Lung microvascular endothelial cell (primary cell): Measurements from ENCODE around the gene DDX4. TPM values are rescaled to one million over a fixed set of nuclear protein-coding genes. Genes with fewer than 3 reads are reported as not detected.
"Not testable (repeated sequence)": the region's sequence is repeated elsewhere in the genome, so short reads cannot be mapped to it uniquely, and the experiment has no call there.

Experiments used
- DNase-seq, 2 donors: peaks; one replicate each; pipeline versions ENCODE4 v3.0.0 to v3.0.0-alpha.2; 2010; ENCODE audit warnings: low read depth in 2 of 2
- total RNA-seq: library from RNA; depleted of rRNA; stranded (reverse); fragments of >200 nt; gene quantifications from 2 replicates; pipeline ENCODE4 v1.2.1, GENCODE V29; 2014

The DDX4 gene
- total RNA-seq, 1 donor from 2014 or later: not detected

- DNase-seq: no peak
Measured at GRCh38 chr5:55720188-55720703, 17.6 kb upstream of the DDX4 start.

DNA sequence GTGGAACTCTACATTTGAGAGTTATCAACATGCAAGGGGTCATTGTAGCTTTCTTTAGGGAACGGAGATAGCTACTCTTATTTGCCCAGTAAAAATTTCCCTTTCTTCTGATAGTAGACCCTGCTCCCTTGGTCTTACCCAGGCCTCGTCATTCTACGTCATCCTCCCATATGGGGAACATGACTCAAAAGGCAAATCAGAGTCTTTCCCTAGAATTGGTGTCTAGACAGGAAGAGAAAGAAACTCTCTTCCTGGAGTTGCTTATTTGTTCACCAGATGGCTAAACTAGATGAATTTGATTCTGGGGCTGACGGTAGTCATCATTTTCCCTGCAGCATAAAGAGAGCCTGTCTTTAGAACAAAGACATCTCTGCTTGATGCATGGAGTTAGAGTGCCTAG, 13.6 kb upstream of the DDX4 start:
- peak; percentile 5 to 79 for DNase-seq

GRCh38 chr5:55731848-55732247, 6.0 kb upstream of the DDX4 start:
- no peak for DNase-seq

DNA sequence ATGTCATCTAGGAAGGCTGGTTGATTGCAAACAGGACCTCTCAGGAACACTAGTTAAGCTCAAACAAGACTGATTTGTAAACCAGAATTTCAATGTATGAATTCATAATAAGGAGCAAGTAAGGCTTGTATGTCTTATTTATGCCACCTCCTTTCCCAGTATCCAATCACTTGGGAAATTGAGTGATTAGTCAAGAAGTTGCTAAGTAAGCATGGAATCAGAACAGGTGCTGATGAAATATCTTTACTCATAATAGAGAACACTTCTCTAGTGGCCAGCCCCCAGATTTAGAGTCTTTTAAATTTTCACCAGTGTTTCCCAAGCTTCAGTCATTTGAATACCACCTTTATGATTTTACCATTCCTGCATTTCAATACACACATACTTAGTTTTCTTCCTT, 5.3 kb upstream of the DDX4 start:
- no peak for DNase-seq

GRCh38 chr5:55734658-55735057, 3.2 kb upstream of the DDX4 start:
- DNase-seq: no peak

- DNase-seq: no peak
Measured at GRCh38 chr5:55742778-55743177, 4.9 kb downstream of the DDX4 start.

GRCh38 chr5:55747778-55748318, 10.0 kb downstream of the DDX4 start:
- DNase-seq: no peak

DNA sequence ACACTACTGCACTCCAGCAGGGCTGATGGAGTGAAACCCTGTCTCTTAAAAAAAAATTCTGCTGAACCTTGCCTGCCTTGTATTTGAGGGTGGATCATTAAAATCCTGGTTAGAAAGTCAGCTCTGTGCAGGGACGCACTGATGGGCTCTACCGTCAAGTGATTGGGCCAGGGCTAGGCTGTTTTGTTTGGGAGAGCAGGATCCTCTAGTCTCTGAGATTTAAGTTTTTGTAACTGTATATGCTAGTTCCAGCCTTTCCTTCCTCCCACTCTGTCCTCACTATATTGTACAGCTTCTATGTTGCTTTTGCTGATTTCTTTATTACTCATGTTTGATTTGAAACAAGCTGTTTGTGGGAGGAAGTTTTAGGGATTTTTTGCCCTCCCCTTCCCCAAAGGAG, 11.5 kb downstream of the DDX4 start:
- no peak for DNase-seq

GRCh38 chr5:55750063-55750462, 12.2 kb downstream of the DDX4 start:
- DNase-seq: no peak

GRCh38 chr5:55750499-55750898, 12.6 kb downstream of the DDX4 start:
- no peak for DNase-seq

DNA sequence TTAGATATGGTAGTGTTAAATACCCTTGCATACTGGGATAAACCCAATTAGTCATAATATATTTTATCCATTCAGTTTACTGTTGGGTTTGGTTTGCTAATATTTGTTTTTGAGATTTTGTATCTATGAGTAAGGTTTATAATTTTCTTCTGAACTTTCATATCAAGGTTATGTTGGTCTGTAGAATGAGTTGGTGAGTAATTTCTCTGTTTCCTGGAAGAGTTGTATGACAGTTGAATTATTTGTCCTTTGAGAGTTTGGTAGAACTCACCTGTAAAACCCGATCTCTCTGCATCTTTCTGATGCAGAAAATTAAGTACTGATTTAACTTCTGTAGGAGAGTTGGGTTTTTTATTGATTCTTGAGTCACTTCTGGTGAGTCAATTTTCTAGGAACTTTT, 20.4 kb downstream of the DDX4 start:
- no peak for DNase-seq

GRCh38 chr5:55758714-55759113, 20.9 kb downstream of the DDX4 start:
- DNase-seq: no peak

DNA sequence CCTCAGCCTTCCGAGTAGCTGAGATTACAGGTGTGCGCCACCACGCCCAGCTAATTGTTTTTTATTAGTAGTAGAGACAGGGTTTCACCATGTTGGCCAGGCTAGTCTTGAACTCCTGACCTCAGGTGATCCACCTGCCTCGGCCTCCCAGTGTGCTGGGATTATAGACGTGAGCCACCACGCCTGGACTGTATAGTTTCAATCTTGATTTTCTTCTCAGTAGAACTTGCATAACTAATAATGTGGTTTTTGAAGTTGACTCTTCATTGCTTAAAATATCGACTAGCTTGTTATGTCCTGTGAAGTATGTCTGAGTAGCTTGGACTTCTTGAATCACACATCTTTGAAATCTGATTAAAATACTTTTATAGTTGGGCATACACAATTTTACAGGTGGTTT, 23.9 kb downstream of the DDX4 start:
- DNase-seq: not testable (repeated sequence)

- no peak for DNase-seq
Measured at GRCh38 chr5:55763746-55764420, 26.0 kb downstream of the DDX4 start.

DNA sequence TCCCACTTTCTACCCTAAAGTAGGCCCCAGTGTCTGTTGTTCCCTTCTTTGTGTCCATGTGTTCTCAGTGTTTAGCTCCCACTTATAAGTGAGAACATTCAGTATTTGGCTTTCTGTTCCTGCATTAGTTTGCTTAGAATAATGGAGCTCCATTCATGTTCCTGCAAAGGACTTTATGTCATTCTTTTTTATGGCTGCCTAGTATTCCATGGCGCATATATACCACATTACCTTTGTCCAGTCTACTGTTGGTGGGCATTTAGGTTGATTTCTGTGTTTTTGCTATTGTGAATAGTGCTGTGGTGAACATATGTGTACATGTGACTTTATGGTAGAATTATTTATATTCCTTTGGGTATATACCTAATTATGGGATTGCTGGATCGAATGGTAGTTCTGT, 30.4 kb downstream of the DDX4 start:
- no peak for DNase-seq

- DNase-seq: peak in 1 of 2 donors; percentile 2
Measured at GRCh38 chr5:55771175-55771655, 33.4 kb downstream of the DDX4 start.

DNA sequence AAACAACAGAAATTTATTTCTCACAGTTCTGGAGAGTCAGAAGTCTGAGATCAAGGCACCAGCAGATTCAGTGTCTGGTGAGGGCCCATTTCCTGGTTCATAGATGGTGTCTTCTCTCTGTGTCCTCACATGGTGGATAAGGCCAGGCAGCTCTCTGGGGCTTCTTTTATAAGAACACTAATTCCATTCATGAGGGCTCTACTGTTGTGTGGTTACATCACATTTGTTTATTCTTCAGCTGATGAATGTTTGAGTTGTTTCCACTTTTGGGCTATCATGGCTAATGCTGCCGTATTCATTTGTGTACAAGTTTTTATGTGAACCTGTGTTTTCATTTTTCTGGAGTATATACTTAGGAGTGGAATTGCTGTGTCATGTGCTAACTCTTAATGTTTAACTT, 35.2 kb downstream of the DDX4 start:
- DNase-seq: no peak

GRCh38 chr5:55777332-55777731, 39.5 kb downstream of the DDX4 start:
- no peak for DNase-seq

DNA sequence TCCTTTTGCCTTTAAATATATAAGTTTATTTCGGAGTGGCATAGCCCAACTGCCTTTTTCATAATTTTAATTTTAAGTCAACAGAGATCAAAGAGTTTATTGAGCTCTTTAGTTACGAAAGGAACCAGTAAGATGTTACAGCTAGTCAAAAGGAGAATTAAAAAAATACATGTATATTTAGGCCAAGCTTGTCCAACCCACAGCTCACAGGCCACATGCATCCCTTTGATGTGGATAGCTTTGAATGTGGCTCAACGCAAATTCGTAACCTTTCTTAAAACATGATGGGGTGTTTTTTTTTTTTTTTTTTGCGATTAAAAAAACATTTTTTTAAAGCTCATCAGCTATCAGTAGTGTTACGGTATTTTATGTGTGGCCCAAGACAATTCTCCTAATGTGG, 63.1 kb downstream of the DDX4 start:
- no peak for DNase-seq

DNA sequence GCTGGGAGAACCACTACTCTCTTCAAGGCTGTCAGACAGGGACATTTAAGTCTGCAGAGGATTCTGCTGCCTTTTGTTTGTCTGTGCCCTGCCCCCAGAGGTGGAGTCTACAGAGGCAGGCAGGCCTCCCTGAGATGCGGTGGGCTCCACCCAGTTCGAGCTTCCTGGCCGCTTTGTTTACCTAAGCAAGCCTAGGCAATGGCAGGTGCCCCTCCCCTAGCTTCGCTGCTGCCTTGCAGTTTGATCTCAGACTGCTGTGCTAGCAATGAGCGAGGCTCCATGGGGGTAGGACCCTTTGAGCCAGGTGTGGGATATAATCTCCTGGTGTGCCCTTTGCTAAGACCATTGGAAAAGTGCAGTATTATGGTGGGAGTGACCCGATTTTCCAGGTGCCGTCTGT, 71.0 kb downstream of the DDX4 start:
- not testable (repeated sequence) for DNase-seq

- DNase-seq: not testable (repeated sequence)
Measured at GRCh38 chr5:55815939-55816338, 78.1 kb downstream of the DDX4 start.

DNA sequence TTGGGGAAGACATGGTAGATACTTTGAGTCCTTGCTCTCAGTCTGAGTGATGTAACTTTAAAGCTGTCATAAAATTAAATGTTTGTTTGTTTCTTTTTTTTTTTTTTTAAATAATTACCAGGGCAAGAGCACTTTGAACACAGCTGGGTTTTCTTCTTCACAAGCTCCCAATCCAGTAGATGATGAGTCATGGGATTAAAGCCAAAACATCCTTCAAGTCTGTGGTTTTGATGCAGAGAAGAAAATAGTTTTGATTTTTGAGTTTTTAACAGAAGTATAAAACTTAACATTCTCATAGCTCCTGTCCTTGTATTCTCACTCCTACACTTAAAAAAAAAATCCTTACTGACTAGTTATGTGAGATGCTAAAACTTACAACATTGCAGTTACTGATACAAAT, 78.5 kb downstream of the DDX4 start:
- DNase-seq: peak in 1 of 2 donors; percentile 76

- no peak for DNase-seq
Measured at GRCh38 chr5:55817030-55817429, 79.2 kb downstream of the DDX4 start.
